HG03521 (cell line): ENCODE measurements around the gene DIPK1B.

ENCODE experiments used
- ATAC-seq: cut with Tn5 transposase; IDR thresholded peaks from one replicate; pipeline ENCODE4 v1.9.1; 2021; ENCODE audit warnings: mild to moderate bottlenecking, moderate library complexity; ENCODE audit not compliant: unreplicated experiment

Gene DIPK1B

GRCh38 chr9:136673088-136673974, 39.0 kb upstream of the DIPK1B start:
- ATAC-seq = no peak

GRCh38 chr9:136673975-136674785, 38.2 kb upstream of the DIPK1B start:
- no peak for ATAC-seq

- ATAC-seq = no peak
These were observed 37.5 kb upstream of the DIPK1B start for GRCh38 chr9:136674786-136675349.

GRCh38 chr9:136675477-136676296, 36.7 kb upstream of the DIPK1B start:
- ATAC-seq = no peak

GRCh38 chr9:136676297-136676794, 36.0 kb upstream of the DIPK1B start:
- no peak for ATAC-seq

- no peak for ATAC-seq
These were observed 35.3 kb upstream of the DIPK1B start for GRCh38 chr9:136676920-136677686.

GRCh38 chr9:136678034-136678433, 34.3 kb upstream of the DIPK1B start:
- ATAC-seq = no peak

- ATAC-seq = no peak
These were observed 33.7 kb upstream of the DIPK1B start for GRCh38 chr9:136678624-136679023.

GRCh38 chr9:136679431-136679941, 32.9 kb upstream of the DIPK1B start:
- ATAC-seq = no peak

GRCh38 chr9:136681029-136681428, 31.3 kb upstream of the DIPK1B start:
- ATAC-seq = no peak

GRCh38 chr9:136681945-136682699, 30.2 kb upstream of the DIPK1B start:
- ATAC-seq = no peak

GRCh38 chr9:136682710-136683109, 29.7 kb upstream of the DIPK1B start:
- no peak for ATAC-seq

GRCh38 chr9:136683173-136683745, 29.1 kb upstream of the DIPK1B start:
- no peak for ATAC-seq

- no peak for ATAC-seq
These were observed 28.6 kb upstream of the DIPK1B start for GRCh38 chr9:136683755-136684154.

- ATAC-seq = no peak
These were observed 28.0 kb upstream of the DIPK1B start for GRCh38 chr9:136684339-136684738.

GRCh38 chr9:136684799-136685198, 27.6 kb upstream of the DIPK1B start:
- no peak for ATAC-seq

- ATAC-seq = no peak
These were observed 27.2 kb upstream of the DIPK1B start for GRCh38 chr9:136685216-136685615.

- no peak for ATAC-seq
These were observed 26.4 kb upstream of the DIPK1B start for GRCh38 chr9:136685790-136686533.
